Measurements from ENCODE around the gene TNRC18. TPM values are rescaled to one million over a fixed set of nuclear protein-coding genes. Genes with fewer than 3 reads are reported as not detected.
"Not testable (repeated sequence)": the region's sequence is repeated elsewhere in the genome, so short reads cannot be mapped to it uniquely, and the experiment has no call there.

TNRC18 gene
- total RNA-seq, 1 experiment from 2014 or later, result 69.8 TPM

- no peak for DNase-seq (ENCODE audit: extremely low read depth, low read depth)
Observed at GRCh38 chr7:5302577-5302976, 121.1 kb downstream of the TNRC18 start.

- DNase-seq (ENCODE audit: extremely low read depth, low read depth), result no peak
Observed at GRCh38 chr7:5300366-5300765, 123.3 kb downstream of the TNRC18 start.

GRCh38 chr7:5296611-5297226 lies 126.9 kb downstream of the TNRC18 start:
- DNase-seq (ENCODE audit: extremely low read depth, low read depth), result no peak

- DNase-seq (ENCODE audit: extremely low read depth, low read depth), result no peak
Observed at GRCh38 chr7:5296015-5296610, 127.5 kb downstream of the TNRC18 start.

GRCh38 chr7:5295039-5296014 lies 128.3 kb downstream of the TNRC18 start:
- no peak for DNase-seq (ENCODE audit: extremely low read depth, low read depth)

GRCh38 chr7:5294169-5294987 lies 129.3 kb downstream of the TNRC18 start:
- DNase-seq (ENCODE audit: extremely low read depth, low read depth), result no peak

- DNase-seq (ENCODE audit: extremely low read depth, low read depth), result not testable (repeated sequence)
Observed at GRCh38 chr7:5291711-5292335, 131.8 kb downstream of the TNRC18 start.

- no peak for DNase-seq (ENCODE audit: extremely low read depth, low read depth)
Observed at GRCh38 chr7:5291301-5291700, 132.3 kb downstream of the TNRC18 start.

GRCh38 chr7:5289355-5289754 lies 134.3 kb downstream of the TNRC18 start:
- DNase-seq (ENCODE audit: extremely low read depth, low read depth), result no peak

- DNase-seq (ENCODE audit: extremely low read depth, low read depth), result not testable (repeated sequence)
Observed at GRCh38 chr7:5288560-5288959, 135.1 kb downstream of the TNRC18 start.

- DNase-seq (ENCODE audit: extremely low read depth, low read depth), result no peak
Observed at GRCh38 chr7:5287802-5288201, 135.8 kb downstream of the TNRC18 start.

- DNase-seq (ENCODE audit: extremely low read depth, low read depth), result not testable (repeated sequence)
Observed at GRCh38 chr7:5287373-5287772, 136.3 kb downstream of the TNRC18 start.

GRCh38 chr7:5286933-5287332 lies 136.7 kb downstream of the TNRC18 start:
- DNase-seq (ENCODE audit: extremely low read depth, low read depth), result no peak

- no peak for DNase-seq (ENCODE audit: extremely low read depth, low read depth)
Observed at GRCh38 chr7:5284304-5285281, 139.0 kb downstream of the TNRC18 start.

GRCh38 chr7:5283421-5284303 lies 140.0 kb downstream of the TNRC18 start:
- DNase-seq (ENCODE audit: extremely low read depth, low read depth), result no peak

- peak; percentile 29 for DNase-seq (ENCODE audit: extremely low read depth, low read depth)
Observed at GRCh38 chr7:5282543-5283316, 140.9 kb downstream of the TNRC18 start, which contains the start of gene SLC29A4. TSS of gene SLC29A4 (plus strand) at chr7:5282943. CDS start at chr7:5287817, 4,874 bp downstream.

Data from NCI-H460 (cell line).